D341Med (cell line): ENCODE measurements around the gene LRFN2.
A peak's percentile ranks its signal among the peaks of the same experiment; 100 is the strongest.

ENCODE experiments used
- DNase-seq: peaks from one replicate; pipeline ENCODE4 v3.0.0; 2012; ENCODE audit warnings: low spot score

LRFN2 gene

GRCh38 chr6:40349123-40349900 lies 237.9 kb downstream of the LRFN2 start:
- peak; percentile 57 for DNase-seq

GRCh38 chr6:40348591-40348990 lies 238.6 kb downstream of the LRFN2 start:
- DNase-seq = no peak

GRCh38 chr6:40347571-40348011 lies 239.6 kb downstream of the LRFN2 start:
- peak; percentile 2 for DNase-seq

- DNase-seq = no peak
Measured at GRCh38 chr6:40346246-40346645, 240.9 kb downstream of the LRFN2 start.

- no peak for DNase-seq
Measured at GRCh38 chr6:40344566-40345167, 242.5 kb downstream of the LRFN2 start.

GRCh38 chr6:40343877-40344565 lies 243.1 kb downstream of the LRFN2 start:
- no peak for DNase-seq

GRCh38 chr6:40343318-40343876 lies 243.8 kb downstream of the LRFN2 start:
- DNase-seq = no peak

GRCh38 chr6:40342723-40343122 lies 244.4 kb downstream of the LRFN2 start:
- DNase-seq = peak; percentile 77

GRCh38 chr6:40341726-40342125 lies 245.4 kb downstream of the LRFN2 start:
- DNase-seq = no peak
